Measurements from ENCODE around the gene NDUFC1.

DNA sequence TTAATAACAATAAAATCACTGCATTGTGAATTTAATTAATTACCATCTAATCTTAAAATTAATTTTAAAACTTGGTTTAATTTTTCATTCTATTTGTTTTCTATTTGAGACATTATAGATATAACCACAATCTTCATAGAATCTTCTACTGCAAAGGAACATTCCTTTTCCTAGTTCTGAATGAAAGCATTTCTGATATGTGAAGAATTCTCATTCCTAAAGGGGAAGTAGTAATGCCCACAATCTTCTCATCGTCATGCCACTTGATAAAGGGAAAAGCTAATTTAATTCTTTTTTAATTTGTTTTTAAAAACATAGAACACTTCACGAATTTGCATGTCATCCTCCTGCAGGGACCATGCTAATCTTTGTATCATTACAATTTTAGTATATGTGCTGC lies 45.9 kb downstream of the NDUFC1 start:
- TF ChIP-seq CTCF (IDR thresholded peaks at IDR 0.05; ENCODE audit: low read depth, low read length) = no peak
- TF ChIP-seq POLR2A (IDR thresholded peaks at IDR 0.05; ENCODE audit: extremely low read depth, insufficient read length) = no peak
